ENCODE data around the gene GRM4.

DNA sequence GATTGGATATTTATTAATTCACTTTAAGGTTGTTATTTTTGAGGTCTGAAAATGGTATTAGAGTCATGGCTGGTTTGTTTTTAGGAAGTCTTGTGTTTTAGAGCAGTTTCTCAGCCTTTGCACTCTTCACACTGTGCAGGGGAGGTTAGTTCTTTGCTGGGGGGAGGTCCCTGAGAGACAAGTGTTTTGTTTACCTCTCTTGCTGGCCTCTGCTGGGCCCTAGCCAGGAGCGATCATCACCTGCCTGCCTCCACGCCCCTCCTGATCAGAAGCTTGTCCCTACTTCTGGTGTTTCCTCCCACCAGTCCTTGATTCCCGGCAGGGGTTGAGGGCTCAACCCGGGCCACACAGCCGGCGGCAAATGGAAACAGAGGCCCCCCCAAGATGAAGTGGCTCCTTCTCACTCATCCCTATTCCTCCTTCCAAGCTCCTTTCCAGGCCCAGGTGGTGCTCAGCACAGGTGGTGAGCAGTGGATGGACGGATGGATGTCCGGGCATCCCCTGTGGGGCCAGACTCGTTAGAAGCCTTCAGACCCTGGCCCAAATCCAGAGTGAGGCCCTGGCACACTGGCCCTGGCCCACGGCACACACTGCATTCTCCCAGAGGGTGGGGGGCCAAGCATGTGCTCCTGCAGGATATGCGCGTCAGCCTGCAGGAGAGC lies 51.3 kb downstream of the GRM4 start:
- TF ChIP-seq, protein P1, sequence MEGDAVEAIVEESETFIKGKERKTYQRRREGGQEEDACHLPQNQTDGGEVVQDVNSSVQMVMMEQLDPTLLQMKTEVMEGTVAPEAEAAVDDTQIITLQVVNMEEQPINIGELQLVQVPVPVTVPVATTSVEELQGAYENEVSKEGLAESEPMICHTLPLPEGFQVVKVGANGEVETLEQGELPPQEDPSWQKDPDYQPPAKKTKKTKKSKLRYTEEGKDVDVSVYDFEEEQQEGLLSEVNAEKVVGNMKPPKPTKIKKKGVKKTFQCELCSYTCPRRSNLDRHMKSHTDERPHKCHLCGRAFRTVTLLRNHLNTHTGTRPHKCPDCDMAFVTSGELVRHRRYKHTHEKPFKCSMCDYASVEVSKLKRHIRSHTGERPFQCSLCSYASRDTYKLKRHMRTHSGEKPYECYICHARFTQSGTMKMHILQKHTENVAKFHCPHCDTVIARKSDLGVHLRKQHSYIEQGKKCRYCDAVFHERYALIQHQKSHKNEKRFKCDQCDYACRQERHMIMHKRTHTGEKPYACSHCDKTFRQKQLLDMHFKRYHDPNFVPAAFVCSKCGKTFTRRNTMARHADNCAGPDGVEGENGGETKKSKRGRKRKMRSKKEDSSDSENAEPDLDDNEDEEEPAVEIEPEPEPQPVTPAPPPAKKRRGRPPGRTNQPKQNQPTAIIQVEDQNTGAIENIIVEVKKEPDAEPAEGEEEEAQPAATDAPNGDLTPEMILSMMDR (IDR thresholded peaks at IDR 0.05; ENCODE audit: low read depth, low read length): no peak
- TF ChIP-seq, protein P2, sequence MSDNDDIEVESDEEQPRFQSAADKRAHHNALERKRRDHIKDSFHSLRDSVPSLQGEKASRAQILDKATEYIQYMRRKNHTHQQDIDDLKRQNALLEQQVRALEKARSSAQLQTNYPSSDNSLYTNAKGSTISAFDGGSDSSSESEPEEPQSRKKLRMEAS (IDR thresholded peaks at IDR 0.05; ENCODE audit: low read depth, low read length): no peak
- TF ChIP-seq POLR2A (IDR thresholded peaks at IDR 0.05; ENCODE audit: extremely low read depth, insufficient read length): no peak
- no peak for TF ChIP-seq MYC (IDR thresholded peaks at IDR 0.05; ENCODE audit: low read depth, low read length)

Measured in NB4 (cell line).